LHCN-M2 (cell line): ENCODE data around the gene GSTP1. TPM values are rescaled to one million over a fixed set of nuclear protein-coding genes. Genes with fewer than 3 reads are reported as not detected.
"Not testable (repeated sequence)": the region's sequence is repeated elsewhere in the genome, so short reads cannot be mapped to it uniquely, and the experiment has no call there.

Experiments used
- DNase-seq: peaks from one replicate; pipeline ENCODE4 v3.0.0-alpha.2; 2012; ENCODE audit warnings: low read depth
- total RNA-seq: library from RNA; depleted of rRNA; stranded (reverse); fragments of >200 nt; gene quantifications from 2 replicates; pipeline ENCODE4 v1.2.3, GENCODE V29; 2014

Gene GSTP1
- total RNA-seq, 1 experiment from 2014 or later, result 608 TPM

DNA sequence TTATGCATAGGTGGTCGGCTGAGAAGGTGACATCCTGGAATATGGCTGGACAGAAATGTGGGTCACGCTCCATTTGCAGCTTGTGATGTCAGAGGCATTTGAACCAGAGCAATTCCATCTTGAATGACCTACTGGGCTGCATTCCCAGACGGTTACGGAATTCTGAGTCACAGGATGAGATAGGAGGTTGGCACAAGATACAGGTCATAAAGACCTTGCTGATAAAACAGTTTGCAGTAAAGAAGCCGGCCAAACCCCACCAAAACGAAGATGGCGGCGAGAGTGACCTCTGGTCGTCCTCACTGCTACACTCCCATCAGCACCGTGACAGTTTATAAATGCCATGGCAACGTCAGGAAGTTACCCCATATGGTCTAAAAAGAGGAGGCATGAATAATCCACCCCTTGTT is 19.9 kb upstream of the GSTP1 start:
- peak; percentile 87 for DNase-seq

GRCh38 chr11:67564230-67564629 is 19.4 kb upstream of the GSTP1 start:
- peak; percentile 17 for DNase-seq

- no peak for DNase-seq
These were observed 12.2 kb upstream of the GSTP1 start for GRCh38 chr11:67571443-67571842.

- no peak for DNase-seq
These were observed 11.3 kb upstream of the GSTP1 start for GRCh38 chr11:67572305-67572704.

- DNase-seq, result peak; percentile 67
These were observed 10.7 kb upstream of the GSTP1 start for GRCh38 chr11:67572747-67573419.

- no peak for DNase-seq
These were observed 8.7 kb upstream of the GSTP1 start for GRCh38 chr11:67574938-67575337.

DNA sequence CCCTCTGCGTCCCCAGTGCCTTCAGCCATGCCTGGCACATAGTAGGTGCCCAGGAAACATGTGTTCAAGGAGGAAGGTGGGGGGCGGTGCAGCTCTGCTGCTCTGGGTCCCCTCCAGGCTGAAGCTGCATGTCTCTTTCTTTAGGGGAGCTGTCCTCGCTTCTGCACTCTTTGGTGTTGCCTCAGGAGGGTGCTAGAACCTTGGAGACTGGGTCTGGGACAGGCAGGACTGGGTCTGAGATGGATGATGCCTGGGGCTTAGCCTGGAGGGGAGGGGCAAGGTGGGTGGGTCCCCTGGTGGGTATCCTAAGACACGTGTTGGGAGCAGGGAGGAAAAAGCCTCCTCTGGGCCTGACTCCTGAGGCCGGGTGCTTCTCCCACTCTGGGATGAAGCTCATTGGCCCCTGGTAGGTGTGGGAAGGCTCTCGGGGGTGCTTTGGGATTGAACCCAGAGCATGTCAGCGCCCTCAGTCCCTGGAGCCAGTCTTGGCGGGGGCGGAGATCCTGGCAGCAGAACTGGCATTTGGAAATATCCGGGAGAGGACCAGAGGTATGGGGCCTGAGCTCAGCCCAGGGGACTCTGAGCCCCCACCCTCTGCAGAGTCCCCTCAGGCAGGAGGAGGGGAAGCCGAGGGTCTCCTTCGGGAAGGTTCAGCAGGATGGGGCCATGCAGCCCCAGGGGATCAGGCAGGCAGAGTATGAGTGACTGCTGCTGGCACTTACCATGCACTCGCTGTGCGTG is 6.7 kb upstream of the GSTP1 start:
- no peak for DNase-seq

GRCh38 chr11:67577951-67578350 is 5.7 kb upstream of the GSTP1 start:
- no peak for DNase-seq

DNA sequence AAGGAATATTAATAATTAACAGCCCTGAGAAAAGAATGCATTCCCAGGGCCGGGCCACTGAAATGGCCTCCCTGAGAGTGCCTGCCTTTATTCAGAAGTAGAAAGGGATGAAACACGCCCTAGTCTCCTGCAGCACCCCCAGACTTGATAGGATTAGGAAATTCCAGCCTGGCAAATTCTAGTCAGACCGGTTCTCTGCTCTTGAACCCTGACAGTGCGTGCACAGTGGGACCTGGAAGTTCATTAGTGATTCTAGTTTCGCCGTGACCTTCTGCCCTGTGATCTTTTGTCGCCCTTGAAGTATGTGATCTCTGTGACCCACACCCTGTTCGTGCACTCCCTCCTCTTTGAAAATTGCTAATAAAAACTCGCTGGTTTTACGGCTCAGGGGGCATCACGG is 2.1 kb upstream of the GSTP1 start:
- DNase-seq, result no peak

- no peak for DNase-seq
These were observed 1.6 kb upstream of the GSTP1 start for GRCh38 chr11:67582011-67582410.

GRCh38 chr11:67584205-67584880 is 731 bp downstream of the GSTP1 start:
- DNase-seq, result peak; percentile 38

DNA sequence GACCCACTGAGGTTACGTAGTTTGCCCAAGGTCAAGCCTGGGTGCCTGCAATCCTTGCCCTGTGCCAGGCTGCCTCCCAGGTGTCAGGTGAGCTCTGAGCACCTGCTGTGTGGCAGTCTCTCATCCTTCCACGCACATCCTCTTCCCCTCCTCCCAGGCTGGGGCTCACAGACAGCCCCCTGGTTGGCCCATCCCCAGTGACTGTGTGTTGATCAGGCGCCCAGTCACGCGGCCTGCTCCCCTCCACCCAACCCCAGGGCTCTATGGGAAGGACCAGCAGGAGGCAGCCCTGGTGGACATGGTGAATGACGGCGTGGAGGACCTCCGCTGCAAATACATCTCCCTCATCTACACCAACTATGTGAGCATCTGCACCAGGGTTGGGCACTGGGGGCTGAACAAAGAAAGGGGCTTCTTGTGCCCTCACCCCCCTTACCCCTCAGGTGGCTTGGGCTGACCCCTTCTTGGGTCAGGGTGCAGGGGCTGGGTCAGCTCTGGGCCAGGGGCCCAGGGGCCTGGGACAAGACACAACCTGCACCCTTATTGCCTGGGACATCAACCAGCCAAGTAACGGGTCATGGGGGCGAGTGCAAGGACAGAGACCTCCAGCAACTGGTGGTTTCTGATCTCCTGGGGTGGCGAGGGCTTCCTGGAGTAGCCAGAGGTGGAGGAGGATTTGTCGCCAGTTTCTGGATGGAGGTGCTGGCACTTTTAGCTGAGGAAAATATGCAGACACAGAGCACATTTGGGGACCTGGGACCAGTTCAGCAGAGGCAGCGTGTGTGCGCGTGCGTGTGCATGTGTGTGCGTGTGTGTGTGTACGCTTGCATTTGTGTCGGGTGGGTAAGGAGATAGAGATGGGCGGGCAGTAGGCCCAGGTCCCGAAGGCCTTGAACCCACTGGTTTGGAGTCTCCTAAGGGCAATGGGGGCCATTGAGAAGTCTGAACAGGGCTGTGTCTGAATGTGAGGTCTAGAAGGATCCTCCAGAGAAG is 1.6 kb downstream of the GSTP1 start:
- no peak for DNase-seq

GRCh38 chr11:67585911-67586310 is 2.3 kb downstream of the GSTP1 start:
- DNase-seq, result no peak

DNA sequence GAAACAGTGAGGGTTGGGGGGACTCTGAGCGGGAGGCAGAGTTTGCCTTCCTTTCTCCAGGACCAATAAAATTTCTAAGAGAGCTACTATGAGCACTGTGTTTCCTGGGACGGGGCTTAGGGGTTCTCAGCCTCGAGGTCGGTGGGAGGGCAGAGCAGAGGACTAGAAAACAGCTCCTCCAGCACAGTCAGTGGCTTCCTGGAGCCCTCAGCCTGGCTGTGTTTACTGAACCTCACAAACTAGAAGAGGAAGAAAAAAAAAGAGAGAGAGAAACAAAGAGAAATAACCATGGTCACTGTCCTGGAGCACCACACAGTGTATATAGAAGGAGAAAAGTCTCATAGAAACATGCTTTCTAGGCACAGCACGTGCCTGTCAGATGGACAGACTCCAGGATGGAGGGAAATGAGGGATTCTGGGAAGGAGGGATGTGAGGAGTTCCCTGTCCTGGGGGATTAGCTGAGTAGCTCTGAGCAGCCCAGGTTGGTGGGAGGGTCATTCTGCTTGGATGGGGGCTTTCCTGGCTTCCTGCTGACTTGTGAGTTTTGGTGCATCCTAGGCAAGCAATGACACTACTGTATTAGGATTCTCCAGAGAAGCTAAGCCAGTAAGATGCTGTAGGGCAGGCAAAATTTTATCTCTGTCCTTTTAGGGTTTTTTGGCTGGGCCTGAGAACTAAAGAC is 3.1 kb downstream of the GSTP1 start:
- no peak for DNase-seq

- no peak for DNase-seq
These were observed 4.5 kb downstream of the GSTP1 start for GRCh38 chr11:67588136-67588503.

GRCh38 chr11:67588899-67589415 is 5.3 kb downstream of the GSTP1 start:
- not testable (repeated sequence) for DNase-seq

GRCh38 chr11:67592880-67593564 is 9.4 kb downstream of the GSTP1 start:
- no peak for DNase-seq

DNA sequence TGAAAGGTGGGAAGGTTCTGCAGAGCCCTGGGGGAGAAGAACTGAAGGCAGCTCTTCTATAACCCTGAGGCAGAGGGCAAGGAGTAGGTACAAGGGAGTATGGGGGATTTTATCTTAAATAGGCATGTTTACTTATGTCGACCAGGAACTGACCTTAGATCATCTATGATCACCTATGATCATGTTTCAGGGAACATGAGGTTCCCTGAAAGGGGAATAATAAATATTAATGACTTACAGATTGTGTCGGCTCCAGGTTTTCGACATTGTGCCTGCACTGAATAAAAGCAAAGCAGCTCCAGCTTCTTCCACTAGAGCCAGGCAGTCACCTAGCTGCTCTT is 9.9 kb downstream of the GSTP1 start:
- no peak for DNase-seq

DNA sequence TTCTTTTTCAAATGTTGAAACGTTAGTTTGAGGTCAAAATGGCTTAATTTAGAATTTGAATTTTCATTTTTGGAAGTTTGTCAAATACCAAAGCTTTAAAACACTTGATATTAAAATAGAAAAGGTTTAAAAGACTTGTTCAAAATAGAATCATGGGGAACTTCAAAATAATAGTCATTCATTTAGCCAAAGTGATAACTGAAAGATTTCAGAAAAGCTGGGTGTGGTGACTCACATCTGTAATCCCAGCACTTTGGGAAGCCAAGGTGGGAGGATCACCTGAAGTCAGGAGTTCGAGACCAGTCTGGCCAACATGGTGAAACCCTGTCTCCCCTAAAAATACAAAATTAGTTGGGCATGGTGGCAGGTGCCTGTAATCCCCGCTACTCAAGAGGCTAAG is 10.9 kb downstream of the GSTP1 start:
- DNase-seq, result no peak

- no peak for DNase-seq
These were observed 13.2 kb downstream of the GSTP1 start for GRCh38 chr11:67596753-67597300.
